ENCODE measurements around the gene AGO1.

DNA sequence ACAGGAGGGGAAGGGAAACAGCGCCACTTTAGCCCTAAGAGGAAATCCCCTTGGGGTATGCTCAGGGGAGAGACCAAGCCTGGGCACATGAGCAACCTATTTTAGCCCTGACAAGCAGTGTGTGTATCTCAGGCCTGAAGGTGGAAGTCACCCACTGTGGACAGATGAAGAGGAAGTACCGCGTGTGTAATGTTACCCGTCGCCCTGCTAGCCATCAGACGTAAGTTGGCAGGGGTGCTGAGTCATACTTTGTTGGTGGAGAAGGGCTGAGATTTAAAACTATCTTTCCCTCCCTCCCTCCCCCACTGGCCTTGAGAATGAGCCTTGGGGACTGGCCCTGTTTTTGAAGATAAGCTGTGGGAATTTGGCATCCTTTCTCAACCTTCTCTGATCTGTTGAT, 11.2 kb downstream of the AGO1 start:
- TF ChIP-seq, protein P1, sequence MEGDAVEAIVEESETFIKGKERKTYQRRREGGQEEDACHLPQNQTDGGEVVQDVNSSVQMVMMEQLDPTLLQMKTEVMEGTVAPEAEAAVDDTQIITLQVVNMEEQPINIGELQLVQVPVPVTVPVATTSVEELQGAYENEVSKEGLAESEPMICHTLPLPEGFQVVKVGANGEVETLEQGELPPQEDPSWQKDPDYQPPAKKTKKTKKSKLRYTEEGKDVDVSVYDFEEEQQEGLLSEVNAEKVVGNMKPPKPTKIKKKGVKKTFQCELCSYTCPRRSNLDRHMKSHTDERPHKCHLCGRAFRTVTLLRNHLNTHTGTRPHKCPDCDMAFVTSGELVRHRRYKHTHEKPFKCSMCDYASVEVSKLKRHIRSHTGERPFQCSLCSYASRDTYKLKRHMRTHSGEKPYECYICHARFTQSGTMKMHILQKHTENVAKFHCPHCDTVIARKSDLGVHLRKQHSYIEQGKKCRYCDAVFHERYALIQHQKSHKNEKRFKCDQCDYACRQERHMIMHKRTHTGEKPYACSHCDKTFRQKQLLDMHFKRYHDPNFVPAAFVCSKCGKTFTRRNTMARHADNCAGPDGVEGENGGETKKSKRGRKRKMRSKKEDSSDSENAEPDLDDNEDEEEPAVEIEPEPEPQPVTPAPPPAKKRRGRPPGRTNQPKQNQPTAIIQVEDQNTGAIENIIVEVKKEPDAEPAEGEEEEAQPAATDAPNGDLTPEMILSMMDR (IDR thresholded peaks at IDR 0.05): no peak
- TF ChIP-seq POLR2A (IDR thresholded peaks at IDR 0.05) (no peak), POLR2AphosphoS5 (IDR thresholded peaks at IDR 0.05) (no peak)
